Neural crest cell (in vitro differentiated cells): Measurements from ENCODE around the gene GLYATL3. TPM values are rescaled to one million over a fixed set of nuclear protein-coding genes. Genes with fewer than 3 reads are reported as not detected.

ENCODE experiments used
- DNase-seq: peaks from one replicate; pipeline ENCODE4 v3.0.0; 2021; ENCODE audit warnings: low read depth, mixed read lengths, low spot score
- H3K27ac Mint-ChIP-seq: one replicate; pipeline ENCODE4 v1.8.0; 2021; ENCODE audit warnings: mild to moderate bottlenecking, mixed read lengths; ENCODE audit not compliant: unreplicated experiment
- H3K27me3 Mint-ChIP-seq: 2 replicates; pipeline ENCODE4 v1.8.0; 2021; ENCODE audit warnings: low read depth, mild to moderate bottlenecking, mixed read lengths
- H3K36me3 Mint-ChIP-seq: 2 replicates; pipeline ENCODE4 v1.8.0; 2021; ENCODE audit warnings: low read depth, mild to moderate bottlenecking, mixed read lengths
- H3K4me1 Mint-ChIP-seq: 2 replicates; pipeline ENCODE4 v1.8.0; 2021; ENCODE audit warnings: mixed read lengths
- H3K4me3 Mint-ChIP-seq: one replicate; pipeline ENCODE4 v1.8.0; 2021; ENCODE audit warnings: mild to moderate bottlenecking, mixed read lengths
- H3K9me3 Mint-ChIP-seq: 2 replicates; pipeline ENCODE4 v1.8.0; 2021; ENCODE audit warnings: mixed read lengths
- CTCF ChIP-seq: fragments of 200-600 bp; sonication (generic); conservative IDR thresholded peaks from 2 replicates; pipeline ENCODE4 v1.5.0; 2021; ENCODE audit warnings: antibody characterized with exemption, mild to moderate bottlenecking
- total RNA-seq: library from RNA; stranded (reverse); gene quantifications from 2 replicates; pipeline ENCODE4 v1.2.1, GENCODE V29; 2021

Gene GLYATL3
- total RNA-seq, 1 donor from 2014 or later, result not detected

DNA sequence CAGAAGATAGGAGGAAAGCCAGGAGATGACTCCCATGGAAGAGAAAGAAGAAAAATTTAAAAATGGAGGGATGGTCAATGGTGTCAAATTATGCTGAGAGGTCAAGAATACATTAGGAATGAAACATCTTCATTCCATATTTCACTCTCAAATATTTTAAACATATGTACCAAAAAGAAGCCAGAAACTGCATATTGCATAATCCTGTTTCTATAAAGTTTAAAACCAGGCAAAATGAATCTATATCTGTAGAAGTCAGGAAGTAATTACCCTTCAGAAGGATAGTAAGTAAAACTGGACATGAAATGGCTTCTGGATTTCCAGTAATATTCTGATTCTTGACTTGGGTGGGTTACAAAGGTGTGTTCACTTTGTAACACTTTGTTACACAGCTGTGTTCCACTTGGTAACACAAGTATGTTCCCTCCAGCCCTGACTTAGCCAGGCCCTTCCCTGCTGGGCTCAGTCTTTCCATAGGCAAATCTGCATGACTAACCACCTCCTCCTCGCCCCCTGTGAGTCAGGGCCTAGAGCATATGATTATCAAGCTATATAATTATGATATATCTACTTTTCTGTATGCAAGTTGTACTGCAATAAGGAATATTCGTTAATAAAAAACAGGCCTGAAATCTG is 30.5 kb downstream of the GLYATL3 start:
- Mint-ChIP-seq H3K4me1 (no peaks in the 10 kb centered on the region), H3K27me3 (no peaks in the 10 kb centered on the region), H3K4me3 (no peak overlapping the region), H3K9me3 (no peaks in the 10 kb centered on the region), H3K27ac (no peak overlapping the region), H3K36me3 (no peaks in the 10 kb centered on the region)
- no peak for TF ChIP-seq CTCF
- DNase-seq, result no peak

GRCh38 chr6:49531774-49532569 is 32.2 kb downstream of the GLYATL3 start:
- Mint-ChIP-seq H3K27me3 (no peaks in the 10 kb centered on the region), H3K27ac (no peak overlapping the region), H3K4me1 (no peaks in the 10 kb centered on the region), H3K36me3 (no peaks in the 10 kb centered on the region), H3K4me3 (peak overlapping the region; percentile 61), H3K9me3 (no peaks in the 10 kb centered on the region)
- TF ChIP-seq CTCF, result peak; percentile 92
- DNase-seq, result no peak

- no peaks in the 10 kb centered on the region for H3K36me3 Mint-ChIP-seq
- no peak for TF ChIP-seq CTCF
- H3K9me3 Mint-ChIP-seq, result no peaks in the 10 kb centered on the region
- no peak for DNase-seq
- H3K4me1 Mint-ChIP-seq, result no peaks in the 10 kb centered on the region
- no peak overlapping the region for H3K27ac Mint-ChIP-seq
- no peak overlapping the region for H3K4me3 Mint-ChIP-seq
- H3K27me3 Mint-ChIP-seq, result no peaks in the 10 kb centered on the region
Measured at GRCh38 chr6:49535795-49536194, 36.1 kb downstream of the GLYATL3 start.

DNA sequence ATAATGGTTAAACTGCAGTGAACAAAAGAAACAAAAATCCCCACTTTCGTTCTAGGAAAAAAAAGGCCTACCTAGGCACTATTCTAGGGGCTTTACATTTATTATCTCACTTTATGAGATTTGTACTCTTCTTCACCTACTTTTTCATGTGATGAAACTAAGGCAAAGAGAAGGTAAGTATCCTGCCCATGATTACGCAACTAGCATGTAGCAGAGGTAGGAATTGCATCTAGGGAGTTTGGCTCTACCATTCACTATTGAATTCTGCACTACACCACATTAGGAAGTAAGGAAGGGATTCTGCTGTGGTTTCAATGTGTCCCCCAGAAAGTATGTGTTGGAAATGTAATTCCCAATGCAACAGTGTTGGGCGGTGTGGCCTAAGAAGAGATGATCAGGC is 39.4 kb downstream of the GLYATL3 start:
- no peaks in the 10 kb centered on the region for H3K36me3 Mint-ChIP-seq
- no peak overlapping the region for H3K4me3 Mint-ChIP-seq
- DNase-seq, result no peak
- no peaks in the 10 kb centered on the region for H3K27me3 Mint-ChIP-seq
- no peak overlapping the region for H3K27ac Mint-ChIP-seq
- peaks cover 4% of the 10 kb centered on the region for H3K4me1 Mint-ChIP-seq
- H3K9me3 Mint-ChIP-seq, result no peaks in the 10 kb centered on the region
- TF ChIP-seq CTCF, result no peak

GRCh38 chr6:49540614-49541013 is 40.9 kb downstream of the GLYATL3 start:
- Mint-ChIP-seq H3K27ac (no peak overlapping the region), H3K27me3 (no peaks in the 10 kb centered on the region), H3K4me1 (peaks cover 4% of the 10 kb centered on the region), H3K36me3 (no peaks in the 10 kb centered on the region), H3K9me3 (no peaks in the 10 kb centered on the region), H3K4me3 (no peak overlapping the region)
- TF ChIP-seq CTCF, result no peak
- no peak for DNase-seq
